Activated T-cell treated with anti-CD3 and anti-CD28 coated beads for 48 hours (primary cell): ENCODE results near the gene OCSTAMP.

ENCODE experiments used
- DNase-seq: peaks from one replicate; pipeline ENCODE4 v3.0.0-alpha.2; 2020; ENCODE audit warnings: low read depth

Gene OCSTAMP

GRCh38 chr20:46573788-46574584, 23.5 kb upstream of the OCSTAMP start:
- DNase-seq, result no peak

- DNase-seq, result no peak
Measured at GRCh38 chr20:46573234-46573633, 22.8 kb upstream of the OCSTAMP start.

GRCh38 chr20:46572790-46573189, 22.3 kb upstream of the OCSTAMP start:
- DNase-seq, result no peak

- no peak for DNase-seq
Measured at GRCh38 chr20:46572153-46572552, 21.7 kb upstream of the OCSTAMP start.

- no peak for DNase-seq
Measured at GRCh38 chr20:46571418-46571817, 21.0 kb upstream of the OCSTAMP start.

GRCh38 chr20:46570956-46571355, 20.5 kb upstream of the OCSTAMP start:
- no peak for DNase-seq

GRCh38 chr20:46569961-46570360, 19.5 kb upstream of the OCSTAMP start:
- no peak for DNase-seq

GRCh38 chr20:46568570-46569129, 18.2 kb upstream of the OCSTAMP start:
- no peak for DNase-seq

GRCh38 chr20:46566125-46566524, 15.7 kb upstream of the OCSTAMP start:
- no peak for DNase-seq

- no peak for DNase-seq
Measured at GRCh38 chr20:46564241-46564957, 13.9 kb upstream of the OCSTAMP start.

GRCh38 chr20:46563860-46564221, 13.4 kb upstream of the OCSTAMP start:
- no peak for DNase-seq

GRCh38 chr20:46563170-46563859, 12.9 kb upstream of the OCSTAMP start:
- no peak for DNase-seq

- DNase-seq, result peak; percentile 47
Measured at GRCh38 chr20:46562373-46563169, 12.1 kb upstream of the OCSTAMP start.

- DNase-seq, result no peak
Measured at GRCh38 chr20:46562009-46562372, 11.5 kb upstream of the OCSTAMP start.

GRCh38 chr20:46559685-46560440, 9.4 kb upstream of the OCSTAMP start:
- no peak for DNase-seq

GRCh38 chr20:46559001-46559400, 8.5 kb upstream of the OCSTAMP start:
- no peak for DNase-seq

GRCh38 chr20:46558511-46558959, 8.1 kb upstream of the OCSTAMP start:
- peak; percentile 54 for DNase-seq

GRCh38 chr20:46557231-46557956, 6.9 kb upstream of the OCSTAMP start:
- no peak for DNase-seq

GRCh38 chr20:46555370-46555956, 5.0 kb upstream of the OCSTAMP start:
- DNase-seq, result no peak

- DNase-seq, result no peak
Measured at GRCh38 chr20:46554828-46555227, 4.4 kb upstream of the OCSTAMP start.
